ENCODE measurements around the gene ITGB2. TPM values are rescaled to one million over a fixed set of nuclear protein-coding genes. Genes with fewer than 3 reads are reported as not detected.

Gene ITGB2
- total RNA-seq, 1 experiment from 2014 or later, result 1.5 TPM

DNA sequence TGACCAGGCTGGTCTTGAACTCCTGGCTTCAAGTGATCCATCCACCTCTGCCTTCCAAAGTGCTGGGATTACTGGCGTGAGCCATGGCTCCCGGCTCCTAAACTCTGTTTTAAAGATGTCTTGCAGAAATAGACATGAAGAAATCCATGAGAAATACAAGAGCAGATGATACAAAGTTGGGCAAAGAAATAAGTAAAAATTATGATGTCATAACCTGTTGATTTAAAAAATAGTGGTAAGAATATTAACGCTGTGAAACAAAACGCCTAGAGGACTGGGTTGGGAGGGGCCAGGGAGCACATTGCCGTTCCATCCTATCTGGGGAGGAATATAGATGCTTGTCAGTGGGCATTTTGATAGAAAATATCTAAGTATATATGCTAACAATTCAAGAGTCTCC is 1.2 kb upstream of the ITGB2 start:
- H3K79me2 ChIP-seq (ENCODE audit: insufficient read depth, low read length), result no peaks in the 10 kb centered on the region
- no peaks in the 10 kb centered on the region for H4K20me1 ChIP-seq (ENCODE audit: insufficient read depth)
- H3K4me1 ChIP-seq (ENCODE audit: control insufficient read depth in 1 of 2, insufficient read depth in 2 of 2, low read length in 2 of 2), result peaks cover 2 to 14% of the 10 kb centered on the region in 2 experiments
- ChIA-PET CTCF (no interaction called here), POLR2A (no interaction called here), RAD21 (ENCODE audit: low non-redundant PET in 1 of 2, low total read pairs in 2 of 2, uncharacterized antibody in 2 of 2, unreplicated experiment in 2 of 2) (no interaction called here)
- no peaks in the 10 kb centered on the region for H3K9me3 ChIP-seq (ENCODE audit: control insufficient read depth in 1 of 2, insufficient read depth in 1 of 2, low read depth in 1 of 2, low read length in 2 of 2)
- peaks cover 56% of the 10 kb centered on the region for H3K27me3 ChIP-seq (ENCODE audit: insufficient read depth, low read length)
- no peak for DNase-seq (ENCODE audit: low read depth, low spot score)
- H3K4me3 ChIP-seq (replicated peaks in 1 of 2; ENCODE audit: low read depth in 1 of 2, low read length in 2 of 2), result no peak overlapping the region
- H2AFZ ChIP-seq (ENCODE audit: low read depth, low read length, poor library complexity, severe bottlenecking), result no peak overlapping the region
- no peak for ATAC-seq
- no peaks in the 10 kb centered on the region for H3K36me3 ChIP-seq (ENCODE audit: control insufficient read depth in 1 of 2, insufficient read depth in 2 of 2, low read length in 2 of 2)
- intact Hi-C loops (cut with micrococcal nuclease), result no loop called here
- no peak overlapping the region for H3K27ac ChIP-seq (ENCODE audit: low read depth, low read length)
- H3K4me2 ChIP-seq (ENCODE audit: low read length), result no peak overlapping the region
- H3K9ac ChIP-seq (ENCODE audit: low read length), result no peak overlapping the region
- BruUV-seq (replicated peaks), result no TSS peak
- TF ChIP-seq YY1 (IDR thresholded peaks at IDR 0.05; ENCODE audit: extremely low read depth, insufficient replicate concordance, low read depth, low read length) (no peak), EGR1 (IDR thresholded peaks at IDR 0.05; ENCODE audit: low read depth) (no peak)
- H3K9me2 ChIP-seq (ENCODE audit: insufficient read depth), result no peaks in the 10 kb centered on the region

- ChIA-PET CTCF (no interaction called here), POLR2A (no interaction called here), RAD21 (ENCODE audit: low non-redundant PET in 1 of 2, low total read pairs in 2 of 2, uncharacterized antibody in 2 of 2, unreplicated experiment in 2 of 2) (no interaction called here)
- H4K20me1 ChIP-seq (ENCODE audit: insufficient read depth), result no peaks in the 10 kb centered on the region
- H3K27me3 ChIP-seq (ENCODE audit: insufficient read depth, low read length), result peaks cover 45% of the 10 kb centered on the region
- no peak overlapping the region for H3K4me3 ChIP-seq (replicated peaks in 1 of 2; ENCODE audit: low read depth in 1 of 2, low read length in 2 of 2)
- H3K9me2 ChIP-seq (ENCODE audit: insufficient read depth), result no peaks in the 10 kb centered on the region
- no TSS peak for BruUV-seq (replicated peaks)
- H3K4me1 ChIP-seq (ENCODE audit: control insufficient read depth in 1 of 2, insufficient read depth in 2 of 2, low read length in 2 of 2), result peaks cover 0 to 24% of the 10 kb centered on the region in 2 experiments; a peak in 2 of 4 replicates
- no peak overlapping the region for H3K27ac ChIP-seq (ENCODE audit: low read depth, low read length)
- H3K36me3 ChIP-seq (ENCODE audit: control insufficient read depth in 1 of 2, insufficient read depth in 2 of 2, low read length in 2 of 2), result no peaks in the 10 kb centered on the region
- H3K79me2 ChIP-seq (ENCODE audit: insufficient read depth, low read length), result no peaks in the 10 kb centered on the region
- H3K4me2 ChIP-seq (ENCODE audit: low read length), result no peak overlapping the region
- ATAC-seq, result no peak
- DNase-seq (ENCODE audit: low read depth, low spot score), result no peak
- intact Hi-C loops (cut with micrococcal nuclease), result no loop called here
- TF ChIP-seq REST (IDR thresholded peaks at IDR 0.05; ENCODE audit: low read depth), result no peak
- TF ChIP-seq EGR1 (IDR thresholded peaks at IDR 0.05; ENCODE audit: low read depth), result no peak
- TF ChIP-seq SIN3A (IDR thresholded peaks at IDR 0.05; ENCODE audit: low read depth), result no peak
- no peak for TF ChIP-seq ZBTB33 (IDR thresholded peaks at IDR 0.05; ENCODE audit: extremely low read depth, insufficient replicate concordance, low read length)
- no peak for TF ChIP-seq POLR2AphosphoS5 (IDR thresholded peaks at IDR 0.05; ENCODE audit: low read depth, low read length)
- TF ChIP-seq POLR2A (IDR thresholded peaks at IDR 0.05; ENCODE audit: borderline replicate concordance, extremely low read depth, insufficient read depth, insufficient read length), result no peak
- TF ChIP-seq CEBPB (IDR thresholded peaks at IDR 0.05; ENCODE audit: low read depth), result no peak
- TF ChIP-seq TCF7L2 (IDR thresholded peaks at IDR 0.05; ENCODE audit: borderline replicate concordance, extremely low read depth, insufficient read depth, insufficient read length), result no peak
- no peak for TF ChIP-seq SP1 (IDR thresholded peaks at IDR 0.05; ENCODE audit: low read depth)
- no peak overlapping the region for H3K9ac ChIP-seq (ENCODE audit: low read length)
- H2AFZ ChIP-seq (ENCODE audit: low read depth, low read length, poor library complexity, severe bottlenecking), result no peak overlapping the region
- no peaks in the 10 kb centered on the region for H3K9me3 ChIP-seq (ENCODE audit: control insufficient read depth in 1 of 2, insufficient read depth in 1 of 2, low read depth in 1 of 2, low read length in 2 of 2)
Measured at GRCh38 chr21:44919913-44920693, 596 bp downstream of the ITGB2 start.
